Peyer's patch (tissue), 4 donors: Measurements from ENCODE around the gene ARHGAP26. TPM values are rescaled to one million over a fixed set of nuclear protein-coding genes. Genes with fewer than 3 reads are reported as not detected.
A peak's percentile ranks its signal among the peaks of the same experiment; 100 is the strongest.

ENCODE experiments used
- DNase-seq, 3 donors: peaks; one replicate each; pipeline ENCODE4 v3.0.0-alpha.2; 2017 to 2019
- H3K27ac ChIP-seq, 4 donors: fragments of 200-600 bp; sonication (generic); one replicate each; pipeline ENCODE4 v1.5.1; 2016 to 2019
- H3K27me3 ChIP-seq, 2 donors: fragments of 200-600 bp; sonication (generic); one replicate each; pipeline ENCODE4 v1.5.1; 2019
- H3K36me3 ChIP-seq, 3 donors: fragments of 200-600 bp; sonication (generic); one replicate each; pipeline ENCODE4 v1.5.1; 2016 to 2019
- H3K4me1 ChIP-seq, 4 donors: fragments of 200-600 bp; sonication (generic); one replicate each; pipeline ENCODE4 v1.5.1; 2016 to 2019
- H3K4me3 ChIP-seq, 4 donors: fragments of 200-600 bp; sonication (generic); 1 replicate in 3 of 4; 2 replicates in 1 of 4; pipeline ENCODE4 v1.5.1; 2016 to 2019; ENCODE audit warnings: mild to moderate bottlenecking in 1 of 4
- H3K9me3 ChIP-seq, 4 donors: fragments of 200-600 bp; sonication (generic); one replicate each; pipeline ENCODE4 v1.5.1; 2016 to 2019; ENCODE audit warnings: mild to moderate bottlenecking in 1 of 4
- CTCF ChIP-seq, 6 experiments: fragments of 450-650 bp in 4 of 6; fragments of 200-600 bp in 2 of 6; sonication (generic) in 1 of 6; IDR thresholded peaks; one replicate each; pipeline ENCODE4 v1.5.1; 2017 to 2019; ENCODE audit warnings: antibody characterized with exemption in 6 of 6, mild to moderate bottlenecking in 3 of 6, moderate library complexity in 1 of 6
- POLR2A ChIP-seq, 2 donors: fragments of 450-650 bp; IDR thresholded peaks; one replicate each; pipeline ENCODE4 v1.5.1; 2017; ENCODE audit warnings: antibody characterized with exemption in 2 of 2, mild to moderate bottlenecking in 2 of 2, moderate library complexity in 2 of 2
- total RNA-seq, 4 donors: library from RNA; depleted of rRNA; stranded (reverse); fragments of >200 nt; gene quantifications; one replicate each; pipeline ENCODE4 v1.1.0, GENCODE V29; 2016

The ARHGAP26 gene
- total RNA-seq, 4 donors from 2014 or later: 60.1 to 180 (median 126) TPM

- TF ChIP-seq CTCF (IDR thresholded peaks at IDR 0.05) (no peak), POLR2A (IDR thresholded peaks at IDR 0.05) (no peak)
- Histone ChIP-seq H3K36me3 (no peaks in the 10 kb centered on the region), H3K27ac (no peak overlapping the region), H3K4me3 (no peak overlapping the region), H3K27me3 (no peaks in the 10 kb centered on the region), H3K4me1 (peaks cover 0 to 5% (median 0%) of the 10 kb centered on the region in 4 donors), H3K9me3 (no peaks in the 10 kb centered on the region)
- no peak for DNase-seq
Observed at GRCh38 chr5:143159031-143159430, 388.9 kb downstream of the ARHGAP26 start.

DNA sequence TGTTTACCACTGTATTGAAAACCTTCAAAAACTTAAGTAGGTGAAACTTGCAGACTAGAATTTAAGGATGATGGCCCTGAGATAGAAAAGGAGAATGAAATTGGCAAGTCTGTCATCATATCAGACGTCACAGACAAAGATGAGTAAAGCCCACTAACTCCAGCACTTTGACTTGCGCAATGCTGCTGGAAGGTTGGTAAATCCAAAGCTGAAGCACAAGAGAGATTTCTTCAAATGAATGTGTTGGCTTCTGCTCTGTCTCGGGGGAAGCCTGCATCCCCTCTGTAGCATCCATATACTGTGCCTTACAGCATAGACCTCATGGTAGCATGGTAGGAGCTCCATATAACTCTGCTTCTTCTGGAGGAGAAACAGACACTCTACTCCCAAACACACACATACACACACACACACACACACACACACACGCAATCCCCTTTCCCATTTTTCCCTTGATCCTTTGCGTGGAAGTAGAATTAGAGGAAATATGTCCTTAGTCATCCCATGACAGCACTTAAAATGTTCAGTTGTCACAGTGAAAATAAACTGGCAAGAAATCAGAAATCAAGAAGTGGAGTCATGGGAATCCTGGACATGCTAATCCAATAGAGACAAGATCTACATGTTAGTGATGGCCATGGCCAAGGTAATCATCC, 391.8 kb downstream of the ARHGAP26 start:
- H3K4me1 ChIP-seq: peaks cover 0 to 9% (median 0%) of the 10 kb centered on the region in 4 donors

DNA sequence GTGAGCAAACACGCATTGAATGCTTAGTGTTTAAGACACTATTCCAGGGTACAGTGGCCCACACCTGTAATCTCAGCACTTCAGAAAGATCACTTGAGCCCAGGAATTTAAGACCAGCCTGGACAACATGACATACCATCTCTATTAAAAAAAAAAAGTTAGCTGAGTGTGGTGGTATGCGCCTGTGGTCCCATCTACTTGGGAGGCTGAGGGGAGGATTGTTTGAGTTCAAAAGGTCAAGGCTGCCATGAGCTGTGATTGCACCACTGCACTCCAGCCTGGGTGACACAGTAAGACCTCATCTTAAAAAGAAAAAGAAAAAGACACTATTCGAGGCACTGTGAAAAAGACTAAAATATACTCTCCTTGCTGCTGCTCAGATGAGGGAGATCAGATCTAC, 392.6 kb downstream of the ARHGAP26 start:
- no peaks in the 10 kb centered on the region for H3K36me3 ChIP-seq
- TF ChIP-seq CTCF (IDR thresholded peaks at IDR 0.05) (no peak), POLR2A (IDR thresholded peaks at IDR 0.05) (no peak)

More for the DNA sequence above, 391.8 kb downstream of the ARHGAP26 start:
- DNase-seq: peak in 1 of 3 donors; percentile 67
- Histone ChIP-seq H3K4me3 (no peak overlapping the region), H3K27me3 (no peaks in the 10 kb centered on the region), H3K27ac (peak overlapping the region in 2 of 4 donors; percentile 3 to 26), H3K36me3 (no peaks in the 10 kb centered on the region), H3K9me3 (no peaks in the 10 kb centered on the region)
- TF ChIP-seq POLR2A (IDR thresholded peaks at IDR 0.05) (no peak), CTCF (IDR thresholded peaks at IDR 0.05) (no peak)

GRCh38 chr5:143164557-143164956, 394.4 kb downstream of the ARHGAP26 start:
- H3K27ac ChIP-seq: no peak overlapping the region
- H3K4me1 ChIP-seq: peaks cover 0 to 17% (median 0%) of the 10 kb centered on the region in 4 donors
- H3K9me3 ChIP-seq: no peaks in the 10 kb centered on the region
- H3K36me3 ChIP-seq: no peaks in the 10 kb centered on the region
- no peak for DNase-seq
- no peaks in the 10 kb centered on the region for H3K27me3 ChIP-seq
- TF ChIP-seq CTCF (IDR thresholded peaks at IDR 0.05) (no peak), POLR2A (IDR thresholded peaks at IDR 0.05) (no peak)
- H3K4me3 ChIP-seq: no peak overlapping the region

More for the DNA sequence above, 392.6 kb downstream of the ARHGAP26 start:
- Histone ChIP-seq H3K9me3 (no peaks in the 10 kb centered on the region), H3K4me3 (no peak overlapping the region), H3K27ac (peak overlapping the region in 1 of 4 donors; percentile 26), H3K4me1 (peaks cover 0 to 13% (median 0%) of the 10 kb centered on the region in 4 donors), H3K27me3 (no peaks in the 10 kb centered on the region)
- no peak for DNase-seq

GRCh38 chr5:143165049-143165880, 395.1 kb downstream of the ARHGAP26 start:
- H3K9me3 ChIP-seq: no peaks in the 10 kb centered on the region
- H3K4me1 ChIP-seq: peaks cover 0 to 17% (median 0%) of the 10 kb centered on the region in 4 donors
- no peaks in the 10 kb centered on the region for H3K36me3 ChIP-seq
- TF ChIP-seq CTCF (IDR thresholded peaks at IDR 0.05): no peak
- TF ChIP-seq POLR2A (IDR thresholded peaks at IDR 0.05): no peak
- no peak overlapping the region for H3K4me3 ChIP-seq
- H3K27me3 ChIP-seq: no peaks in the 10 kb centered on the region
- no peak for DNase-seq
- no peak overlapping the region for H3K27ac ChIP-seq
